Activated naive CD4-positive, alpha-beta T cell treated with anti-CD3 and anti-CD28 coated beads, Interleukin-2, amount 50 U/mL, for 72 hours (primary cell): ENCODE data around the gene PBRM1. TPM values are rescaled to one million over a fixed set of nuclear protein-coding genes. Genes with fewer than 3 reads are reported as not detected.
"Not testable (repeated sequence)": the region's sequence is repeated elsewhere in the genome, so short reads cannot be mapped to it uniquely, and the experiment has no call there.

Source experiments
- ATAC-seq, 2 donors: fragments of 150-1000 bp; cut with Tn5 transposase; 2 replicates each; pipeline ENCODE4 v1.10.0; 2021; ENCODE audit warnings: mild to moderate bottlenecking in 2 of 2, moderate library complexity in 2 of 2
- DNase-seq, 2 donors: peaks; one replicate each; pipeline ENCODE4 v3.0.0; 2021 to 2022; ENCODE audit warnings: low spot score in 2 of 2
- H3K27ac Mint-ChIP-seq, 2 donors: one replicate each; pipeline ENCODE4 v1.8.0; 2022; ENCODE audit warnings: mild to moderate bottlenecking in 2 of 2, mixed read lengths in 2 of 2
- H3K36me3 Mint-ChIP-seq, 2 donors: one replicate each; pipeline ENCODE4 v1.8.0; 2022; ENCODE audit warnings: mixed read lengths in 2 of 2
- H3K9me3 Mint-ChIP-seq, 2 donors: one replicate each; pipeline ENCODE4 v1.8.0; 2022; ENCODE audit warnings: mixed read lengths in 2 of 2
- total RNA-seq, 2 donors: library from RNA; stranded (reverse); gene quantifications; one replicate each; pipeline ENCODE4 v1.2.3, GENCODE V29; 2022

PBRM1 gene
- total RNA-seq, 2 donors from 2014 or later: 69.5 to 70.1 TPM

DNA sequence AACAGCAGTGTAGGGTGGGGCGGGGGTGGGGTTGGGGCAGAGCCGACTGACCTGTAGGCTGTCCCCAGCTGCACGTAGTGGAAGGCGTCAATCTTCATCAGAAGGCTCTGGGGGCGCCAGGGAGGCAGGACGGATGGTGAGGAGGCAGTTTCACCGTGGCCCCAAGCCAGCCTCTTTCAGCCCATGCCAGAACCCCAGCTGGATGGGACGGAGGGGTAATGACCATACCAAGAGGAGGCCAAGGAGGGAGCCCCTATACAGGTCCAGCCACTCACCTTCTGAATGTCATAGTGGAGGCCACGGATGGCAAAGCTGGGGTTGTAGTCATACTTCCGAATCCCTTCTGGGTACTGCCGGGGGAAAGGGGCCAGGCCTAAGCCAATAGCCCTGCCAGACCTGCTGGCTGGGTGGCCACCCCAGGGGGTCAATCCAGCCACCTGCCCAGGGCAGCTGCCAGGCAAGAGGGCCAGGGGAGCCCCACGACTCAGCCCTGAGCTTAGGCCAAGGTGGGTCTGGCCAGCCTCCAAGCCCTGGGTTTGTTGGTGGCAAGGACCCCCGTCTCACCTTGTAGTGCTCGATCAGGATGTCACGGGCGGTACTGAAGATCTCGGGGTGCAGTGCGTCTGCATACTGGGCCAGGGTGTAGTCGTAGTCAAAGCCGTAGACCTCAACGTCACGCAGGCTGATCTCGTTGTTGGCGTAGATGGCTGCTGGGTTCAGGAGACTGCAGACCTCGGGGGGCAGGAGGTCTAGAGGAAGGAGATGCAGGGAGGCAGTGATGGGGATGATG lies 156.9 kb downstream of the PBRM1 start:
- no peak overlapping the region for H3K27ac Mint-ChIP-seq
- no peaks in the 10 kb centered on the region for H3K36me3 Mint-ChIP-seq
- DNase-seq (peak in 1 of 2 donors; percentile 49), ATAC-seq (no peak)
- no peaks in the 10 kb centered on the region for H3K9me3 Mint-ChIP-seq

DNA sequence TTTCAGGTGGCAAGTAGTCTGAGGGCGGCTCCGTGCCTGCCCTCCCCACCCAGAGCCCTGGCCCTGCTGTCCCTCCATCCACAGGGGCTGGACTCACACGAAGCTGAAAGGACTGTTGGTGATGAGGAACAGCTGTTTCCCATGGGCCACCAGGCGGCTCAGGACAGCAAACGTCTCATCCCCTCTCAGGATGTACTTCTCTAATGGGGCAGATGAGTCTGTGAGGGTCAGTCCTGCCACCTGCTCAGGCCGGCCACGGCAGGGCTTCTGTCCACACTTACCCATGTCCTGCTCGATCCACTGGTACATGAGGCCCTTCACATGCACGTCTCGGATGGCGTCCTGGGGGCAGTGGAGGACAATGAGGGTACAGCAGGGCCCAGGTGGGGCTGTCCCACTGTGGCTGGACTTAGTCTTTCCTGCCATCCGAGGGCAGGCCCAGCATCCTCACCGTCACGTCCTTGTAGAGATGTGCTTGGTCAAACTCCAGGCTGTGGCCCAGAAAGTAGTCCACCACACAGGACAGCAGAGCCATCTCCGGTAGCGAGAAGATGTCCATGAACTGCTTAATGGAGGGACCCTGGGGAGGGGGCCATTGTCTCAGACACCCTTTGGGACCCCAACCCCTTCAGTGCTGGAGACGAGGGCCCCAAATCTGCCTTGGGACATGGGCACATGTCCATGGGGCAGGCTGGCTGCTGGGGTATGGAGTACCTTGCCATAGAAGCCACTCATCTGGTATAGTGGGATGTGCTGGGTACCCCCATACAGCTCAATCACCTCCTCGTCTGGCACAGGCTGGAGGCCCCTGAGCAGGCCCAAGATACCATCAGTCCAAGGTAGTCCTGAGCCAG lies 157.8 kb downstream of the PBRM1 start:
- ATAC-seq: no peak
- Mint-ChIP-seq H3K9me3 (no peaks in the 10 kb centered on the region), H3K27ac (peak overlapping the region in 1 of 2 donors; percentile 53), H3K36me3 (no peaks in the 10 kb centered on the region)
- DNase-seq: no peak

DNA sequence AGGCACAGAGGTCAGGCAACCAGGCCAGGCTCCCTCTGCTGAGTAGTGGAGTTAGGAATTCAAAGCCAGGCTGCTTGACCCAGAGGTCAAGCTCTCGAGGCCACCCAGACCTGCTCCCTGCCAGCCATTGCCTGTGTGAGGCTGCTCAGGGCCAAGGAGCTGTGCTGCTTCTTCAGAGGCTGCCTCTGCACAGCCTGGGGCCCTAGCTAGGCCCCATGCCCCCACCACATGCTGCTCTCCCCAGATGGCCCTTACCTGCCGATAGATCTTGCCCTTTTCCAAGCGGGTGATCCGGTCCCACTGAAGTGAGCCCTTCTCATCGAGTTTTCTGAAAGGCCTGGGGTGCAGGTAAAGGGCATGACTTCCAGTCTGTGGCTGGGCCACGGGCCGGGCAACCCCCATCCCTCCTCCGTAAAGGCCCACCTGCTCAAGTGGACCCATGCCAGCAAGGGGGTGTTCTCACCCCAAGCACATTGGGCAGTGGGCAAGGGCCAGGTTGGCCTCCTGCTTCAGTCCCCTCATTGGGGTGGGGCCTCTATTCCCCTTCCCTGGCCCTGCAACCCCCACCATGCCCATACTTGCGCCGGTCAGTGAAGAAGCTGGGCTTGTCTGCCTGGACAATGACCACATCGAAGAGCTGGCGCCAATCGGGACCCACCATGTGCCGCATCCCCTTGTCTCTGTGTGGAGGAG lies 158.5 kb downstream of the PBRM1 start:
- no peaks in the 10 kb centered on the region for H3K9me3 Mint-ChIP-seq
- DNase-seq (no peak), ATAC-seq (no peak)
- peak overlapping the region in 1 of 2 donors; percentile 53 for H3K27ac Mint-ChIP-seq
- H3K36me3 Mint-ChIP-seq: no peaks in the 10 kb centered on the region

DNA sequence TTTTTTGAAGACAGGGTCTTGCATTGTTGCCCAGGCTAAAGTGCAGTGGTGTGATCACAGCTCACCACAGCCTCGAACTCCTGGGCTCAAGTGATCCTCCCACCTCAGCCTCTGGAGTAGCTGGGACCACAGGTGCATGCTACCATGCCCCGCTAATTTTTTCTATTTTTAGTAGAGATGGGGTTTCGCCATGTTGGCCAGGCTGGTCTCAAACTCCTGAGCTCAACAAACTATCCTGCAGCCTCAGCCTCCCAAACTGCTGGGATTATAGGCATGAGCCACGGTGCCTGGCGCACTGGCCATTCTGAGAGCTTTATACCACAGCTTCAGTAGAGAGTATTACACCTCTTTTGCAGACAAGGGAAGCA lies 159.1 kb downstream of the PBRM1 start:
- H3K36me3 Mint-ChIP-seq, DNase-seq, ATAC-seq, H3K27ac Mint-ChIP-seq, H3K9me3 Mint-ChIP-seq: not testable (repeated sequence)

DNA sequence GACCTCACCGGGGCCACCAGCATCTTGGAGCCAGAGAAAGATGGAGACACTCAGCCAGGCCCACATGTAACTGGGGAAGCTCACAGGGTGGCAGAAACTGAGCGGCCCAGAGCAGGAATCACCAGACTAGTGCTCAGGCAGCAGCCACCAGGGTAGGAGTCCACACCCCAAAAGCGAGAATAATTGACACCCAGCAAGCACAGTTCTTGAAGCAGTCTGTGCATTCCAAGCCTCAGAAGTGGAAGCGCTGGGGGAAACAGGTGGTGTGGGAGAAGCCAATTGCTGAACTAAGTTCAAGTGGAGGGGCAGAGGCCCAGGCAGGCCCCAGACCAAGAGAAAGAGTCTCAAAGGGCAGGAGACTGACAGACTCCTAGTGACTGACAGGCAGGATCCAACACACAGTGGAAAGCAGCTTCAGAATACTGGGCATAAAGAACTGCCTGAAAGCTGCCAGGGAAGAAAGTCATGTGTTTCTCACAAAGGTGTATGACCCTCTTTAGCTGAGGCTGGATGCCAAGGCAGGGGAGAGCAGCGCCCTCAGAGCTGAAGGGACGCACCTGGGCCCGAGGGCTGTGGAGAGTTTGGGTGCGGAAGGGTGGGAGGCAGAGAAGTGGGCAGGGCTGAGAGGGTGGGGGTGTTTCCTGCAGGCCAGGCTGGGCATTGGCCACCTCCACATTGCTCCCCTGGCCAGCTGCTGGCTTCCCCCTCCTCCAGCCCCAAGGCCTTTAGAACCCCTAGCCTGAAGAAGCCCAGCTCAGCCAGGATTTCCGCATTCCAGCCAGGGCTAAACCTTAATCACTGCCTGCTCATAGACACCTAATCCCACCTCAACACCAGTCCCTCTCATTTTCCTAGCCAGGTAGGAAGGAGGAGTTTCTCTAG lies 159.8 kb downstream of the PBRM1 start:
- ATAC-seq (no peak), DNase-seq (no peak)
- peak overlapping the region; percentile 18 to 65 for H3K27ac Mint-ChIP-seq
- no peaks in the 10 kb centered on the region for H3K9me3 Mint-ChIP-seq
- H3K36me3 Mint-ChIP-seq: no peaks in the 10 kb centered on the region

DNA sequence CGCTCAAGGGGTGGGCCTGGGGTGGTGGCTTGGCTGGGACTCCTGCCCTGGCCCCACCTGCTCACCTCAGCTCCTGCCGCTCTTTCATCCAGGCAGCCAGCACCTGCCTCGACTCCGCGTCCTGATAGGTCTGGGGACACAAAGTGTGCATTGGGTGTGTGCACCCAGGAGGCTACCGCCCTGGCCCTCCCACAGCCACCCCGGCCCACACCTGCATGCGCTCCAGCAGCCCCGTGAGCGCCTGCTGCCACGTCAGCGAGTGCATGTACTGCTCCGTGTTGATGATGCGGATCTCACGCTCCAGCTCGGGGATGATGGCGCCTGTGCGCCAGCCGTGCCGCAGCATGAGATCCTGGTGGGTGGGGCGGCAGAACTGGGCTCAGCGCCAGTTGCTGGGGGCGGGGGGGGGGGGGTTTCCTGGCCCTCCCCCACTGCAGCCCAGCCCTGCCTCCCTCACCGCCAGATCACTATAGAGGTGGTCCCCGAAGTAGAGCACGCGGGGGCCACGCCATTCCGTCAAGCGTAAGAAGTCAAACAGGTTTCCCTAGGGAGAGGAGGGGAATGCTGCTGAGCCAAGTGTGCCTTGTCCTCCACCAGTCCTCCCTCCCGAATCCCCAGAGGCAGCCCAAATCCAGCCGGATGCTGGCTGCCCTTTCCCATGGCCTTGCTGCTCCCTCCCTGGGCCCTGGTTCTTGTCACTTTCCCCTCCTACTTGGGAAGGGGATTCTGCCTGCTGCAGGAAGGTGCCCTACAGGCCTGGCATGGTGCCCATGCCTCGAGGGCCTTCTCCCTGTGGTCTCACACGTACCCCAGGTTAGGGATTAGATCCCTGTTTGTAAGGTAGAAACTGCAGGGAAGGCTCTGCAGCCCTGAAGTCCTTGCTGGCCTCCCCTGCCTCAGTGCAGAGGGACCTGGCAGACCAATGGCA lies 160.7 kb downstream of the PBRM1 start:
- Mint-ChIP-seq H3K9me3 (no peaks in the 10 kb centered on the region), H3K27ac (peak overlapping the region in 1 of 2 donors; percentile 18), H3K36me3 (no peaks in the 10 kb centered on the region)
- DNase-seq (no peak), ATAC-seq (no peak)

DNA sequence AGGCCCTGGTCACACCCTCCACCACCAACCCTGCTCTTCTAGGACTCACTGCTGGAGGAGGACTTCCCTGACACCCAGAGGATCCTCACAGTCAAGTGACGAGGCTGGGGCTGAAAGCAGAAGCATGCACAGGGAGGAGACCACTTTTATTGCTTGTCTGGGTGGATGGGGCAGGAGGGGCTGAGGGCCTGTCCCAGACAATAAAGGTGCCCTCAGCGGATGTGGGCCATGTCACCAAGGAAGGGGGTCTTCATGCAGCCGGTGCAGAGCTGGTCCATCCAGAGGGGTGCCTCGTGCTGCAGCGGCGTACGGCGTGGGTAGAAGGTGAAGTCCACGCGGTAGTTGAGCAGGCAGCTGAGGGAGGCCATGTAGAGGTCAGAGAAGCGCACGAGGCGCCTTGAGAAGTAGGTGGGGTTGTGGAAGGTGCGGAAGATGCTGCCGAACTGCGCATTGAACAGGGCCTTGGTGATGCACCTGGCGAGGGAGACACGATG lies 161.4 kb downstream of the PBRM1 start:
- no peaks in the 10 kb centered on the region for H3K9me3 Mint-ChIP-seq
- DNase-seq (no peak), ATAC-seq (no peak)
- no peaks in the 10 kb centered on the region for H3K36me3 Mint-ChIP-seq
- H3K27ac Mint-ChIP-seq: peak overlapping the region in 1 of 2 donors; percentile 68

DNA sequence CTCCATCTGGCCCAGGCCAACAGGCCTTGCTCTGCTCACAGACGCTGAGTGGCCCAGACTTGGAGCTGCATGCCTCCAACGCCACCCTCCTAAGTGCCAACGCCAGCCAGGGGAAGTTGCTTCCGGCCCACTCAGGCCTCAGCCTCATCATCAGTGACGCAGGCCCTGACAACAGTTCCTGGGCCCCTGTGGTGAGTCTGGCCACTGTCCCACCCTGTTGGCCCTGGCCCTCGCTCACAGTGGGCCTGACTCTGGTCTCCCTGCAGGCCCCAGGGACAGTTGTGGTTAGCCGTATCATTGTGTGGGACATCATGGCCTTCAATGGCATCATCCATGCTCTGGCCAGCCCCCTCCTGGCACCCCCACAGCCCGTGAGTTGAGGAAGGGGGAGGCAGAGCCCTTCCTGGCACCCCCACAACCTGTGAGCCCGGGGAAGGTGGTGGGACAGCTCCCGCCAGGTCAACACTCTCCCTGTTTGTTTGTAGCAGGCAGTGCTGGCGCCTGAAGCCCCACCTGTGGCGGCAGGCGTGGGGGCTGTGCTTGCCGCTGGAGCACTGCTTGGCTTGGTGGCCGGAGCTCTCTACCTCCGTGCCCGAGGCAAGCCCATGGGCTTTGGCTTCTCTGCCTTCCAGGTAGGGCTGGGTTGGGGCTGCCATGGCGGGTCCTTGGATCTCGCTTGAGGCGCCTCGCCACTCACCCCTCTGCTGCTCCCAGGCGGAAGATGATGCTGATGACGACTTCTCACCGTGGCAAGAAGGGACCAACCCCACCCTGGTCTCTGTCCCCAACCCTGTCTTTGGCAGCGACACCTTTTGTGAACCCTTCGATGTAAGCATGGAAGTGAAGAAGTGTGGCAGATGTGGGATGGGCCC lies 162.1 kb downstream of the PBRM1 start:
- no peak for DNase-seq
- Mint-ChIP-seq H3K36me3 (no peaks in the 10 kb centered on the region), H3K27ac (peak overlapping the region in 1 of 2 donors; percentile 68), H3K9me3 (no peaks in the 10 kb centered on the region)
- ATAC-seq: no peak

DNA sequence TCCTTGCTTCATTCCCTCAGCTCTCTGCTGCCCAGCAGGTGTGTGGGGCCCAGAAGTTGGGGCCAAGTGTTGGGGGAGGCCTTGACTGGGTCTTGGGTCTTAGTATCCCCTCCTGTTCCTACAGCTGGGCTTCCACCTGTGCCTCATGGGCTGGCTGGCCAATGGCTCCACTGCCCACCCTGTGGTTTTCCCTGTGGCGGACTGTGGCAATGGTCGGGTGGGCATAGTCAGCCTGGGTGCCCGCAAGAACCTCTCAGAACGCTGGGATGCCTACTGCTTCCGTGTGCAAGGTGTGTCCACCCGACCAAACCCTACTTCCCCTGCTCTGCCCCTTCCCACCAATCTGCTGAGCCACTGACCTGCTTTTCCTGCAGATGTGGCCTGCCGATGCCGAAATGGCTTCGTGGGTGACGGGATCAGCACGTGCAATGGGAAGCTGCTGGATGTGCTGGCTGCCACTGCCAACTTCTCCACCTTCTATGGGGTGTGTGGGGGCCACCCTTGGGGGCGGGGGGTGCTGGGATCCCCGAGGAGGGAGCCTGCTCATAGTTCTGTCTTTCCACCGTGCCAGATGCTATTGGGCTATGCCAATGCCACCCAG lies 163.0 kb downstream of the PBRM1 start:
- ATAC-seq (no peak), DNase-seq (no peak)
- Mint-ChIP-seq H3K36me3 (no peaks in the 10 kb centered on the region), H3K9me3 (no peaks in the 10 kb centered on the region), H3K27ac (no peak overlapping the region)

DNA sequence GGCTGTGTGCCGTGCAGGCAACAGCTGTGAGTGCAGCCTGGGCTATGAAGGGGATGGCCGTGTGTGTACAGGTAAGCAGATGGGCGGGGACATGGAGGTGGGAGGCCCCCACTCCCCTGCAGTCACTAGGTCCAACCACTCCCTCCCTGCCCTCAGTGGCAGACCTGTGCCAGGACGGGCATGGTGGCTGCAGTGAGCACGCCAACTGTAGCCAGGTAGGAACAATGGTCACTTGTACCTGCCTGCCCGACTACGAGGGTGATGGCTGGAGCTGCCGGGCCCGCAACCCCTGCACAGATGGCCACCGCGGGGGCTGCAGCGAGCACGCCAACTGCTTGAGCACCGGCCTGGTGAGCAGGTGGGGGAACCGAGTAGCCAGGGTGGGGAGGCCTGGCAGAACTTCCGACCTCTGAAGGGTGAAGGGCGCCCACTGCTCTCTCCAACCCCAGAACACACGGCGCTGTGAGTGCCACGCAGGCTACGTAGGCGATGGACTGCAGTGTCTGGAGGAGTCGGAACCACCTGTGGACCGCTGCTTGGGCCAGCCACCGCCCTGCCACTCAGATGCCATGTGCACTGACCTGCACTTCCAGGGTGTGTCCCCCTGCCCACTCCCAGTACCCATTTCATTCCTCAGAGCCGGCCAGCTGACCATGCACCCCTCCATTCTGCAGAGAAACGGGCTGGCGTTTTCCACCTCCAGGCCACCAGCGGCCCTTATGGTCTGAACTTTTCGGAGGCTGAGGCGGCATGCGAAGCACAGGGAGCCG lies 163.6 kb downstream of the PBRM1 start:
- no peak overlapping the region for H3K27ac Mint-ChIP-seq
- no peaks in the 10 kb centered on the region for H3K36me3 Mint-ChIP-seq
- no peaks in the 10 kb centered on the region for H3K9me3 Mint-ChIP-seq
- ATAC-seq (peak in 1 of 2 donors; percentile 14), DNase-seq (no peak)

DNA sequence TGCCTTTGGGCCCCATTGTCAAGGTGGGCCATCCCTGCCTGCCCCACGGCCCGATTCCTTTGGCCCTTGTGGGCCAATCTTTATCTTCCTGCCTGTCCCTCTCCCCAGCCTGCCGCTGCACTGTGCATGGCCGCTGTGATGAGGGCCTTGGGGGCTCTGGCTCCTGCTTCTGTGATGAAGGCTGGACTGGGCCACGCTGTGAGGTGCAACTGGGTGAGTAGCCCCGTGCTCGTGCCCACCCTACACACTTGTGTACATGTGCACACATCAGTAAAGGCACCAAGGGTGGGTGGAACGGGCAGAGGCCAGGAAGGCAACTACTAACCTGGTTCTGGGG lies 164.3 kb downstream of the PBRM1 start:
- Mint-ChIP-seq H3K36me3 (no peaks in the 10 kb centered on the region), H3K9me3 (no peaks in the 10 kb centered on the region), H3K27ac (no peak overlapping the region)
- ATAC-seq (peak in 1 of 2 donors; percentile 11), DNase-seq (no peak)

DNA sequence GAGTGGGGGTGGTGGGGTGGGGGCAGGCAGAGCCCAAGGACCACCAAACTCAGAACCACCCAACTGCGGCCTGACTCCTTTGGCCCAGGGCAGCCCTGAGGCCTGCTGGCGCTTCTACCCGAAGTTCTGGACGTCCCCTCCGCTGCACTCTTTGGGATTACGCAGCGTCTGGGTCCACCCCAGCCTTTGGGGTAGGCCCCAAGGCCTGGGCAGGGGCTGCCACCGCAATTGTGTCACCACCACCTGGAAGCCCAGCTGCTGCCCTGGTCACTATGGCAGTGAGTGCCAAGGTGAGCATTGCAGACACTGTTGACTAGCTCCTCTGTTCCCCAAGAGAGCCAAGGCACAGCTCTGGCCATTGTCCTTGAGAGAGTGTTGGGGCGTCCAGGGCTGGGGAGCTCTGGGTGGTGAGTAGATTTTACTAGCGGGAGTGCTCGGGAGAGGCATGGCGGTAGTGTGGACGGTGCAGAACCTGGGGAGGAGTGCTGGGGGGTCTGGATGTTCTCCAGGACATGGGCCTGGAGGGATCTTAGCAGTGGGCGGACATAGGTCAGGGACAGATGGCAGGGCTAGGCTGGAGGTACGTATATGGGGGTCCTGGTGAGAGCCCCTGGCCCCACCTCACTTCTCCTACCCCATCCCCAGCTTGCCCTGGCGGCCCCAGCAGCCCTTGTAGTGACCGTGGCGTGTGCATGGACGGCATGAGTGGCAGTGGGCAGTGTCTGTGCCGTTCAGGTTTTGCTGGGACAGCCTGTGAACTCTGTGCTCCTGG lies 164.8 kb downstream of the PBRM1 start:
- ATAC-seq (no peak), DNase-seq (no peak)
- no peaks in the 10 kb centered on the region for H3K36me3 Mint-ChIP-seq
- no peaks in the 10 kb centered on the region for H3K9me3 Mint-ChIP-seq
- no peak overlapping the region for H3K27ac Mint-ChIP-seq

DNA sequence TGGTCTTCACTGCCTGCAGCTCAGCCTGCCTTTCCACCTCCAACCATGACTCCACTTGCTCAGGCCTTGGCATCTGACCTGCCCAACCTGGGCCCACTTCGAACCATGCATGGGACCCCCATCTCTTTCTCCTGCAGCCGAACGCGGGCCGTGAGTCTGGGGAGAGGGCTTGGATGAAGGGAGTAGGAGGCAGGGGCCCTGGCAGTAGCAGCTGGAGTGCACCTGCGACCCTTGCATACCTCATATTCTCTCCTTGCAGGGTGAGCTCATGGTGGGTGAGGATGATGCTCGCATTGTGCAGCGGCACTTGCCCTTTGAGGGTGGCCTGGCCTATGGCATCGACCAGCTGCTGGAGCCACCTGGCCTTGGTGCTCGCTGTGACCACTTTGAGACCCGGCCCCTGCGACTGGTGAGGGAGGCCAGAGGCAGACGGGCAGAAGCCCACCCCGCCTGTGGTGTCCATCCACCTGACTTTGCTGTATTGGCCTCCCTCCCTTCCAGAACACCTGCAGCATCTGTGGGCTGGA lies 165.5 kb downstream of the PBRM1 start:
- ATAC-seq: no peak
- Mint-ChIP-seq H3K36me3 (no peaks in the 10 kb centered on the region), H3K27ac (no peak overlapping the region), H3K9me3 (no peaks in the 10 kb centered on the region)
- DNase-seq: no peak
